Bronchial epithelial cell (primary cell): ENCODE data around the gene MOV10L1. TPM values are rescaled to one million over a fixed set of nuclear protein-coding genes. Genes with fewer than 3 reads are reported as not detected.
A peak's percentile ranks its signal among the peaks of the same experiment; 100 is the strongest.

Source experiments
- DNase-seq: peaks from one replicate; pipeline ENCODE4 v3.0.0-alpha.2; 2010; ENCODE audit warnings: low read depth
- FAIRE-seq: peaks from 2 replicates; lab custom pipeline; 2011; peaks lifted over from hg19 to GRCh38; lab: Jason Lieb, UNC
- H3K27me3 ChIP-seq: 2 replicates; pipeline ENCODE4 v1.5.1; 2011; ENCODE audit warnings: low read length; ENCODE audit not compliant: control insufficient read depth, insufficient read depth
- H3K36me3 ChIP-seq: 2 replicates; pipeline ENCODE4 v1.5.1; 2011; ENCODE audit warnings: low read length; ENCODE audit not compliant: control insufficient read depth, insufficient read depth
- H3K4me3 ChIP-seq: 2 replicates; pipeline ENCODE4 v1.5.1; 2011; ENCODE audit warnings: mild to moderate bottlenecking, low read depth, low read length, control low read depth
- CTCF ChIP-seq: IDR thresholded peaks from 2 replicates; pipeline ENCODE4 v1.5.1; 2011; ENCODE audit warnings: mild to moderate bottlenecking, moderate library complexity, low read length, control low read depth, inconsistent platforms; ENCODE audit not compliant: insufficient read depth, severe bottlenecking
- total RNA-seq: library from RNA; depleted of rRNA; stranded (reverse); fragments of >200 nt; gene quantifications from 2 replicates; pipeline ENCODE4 v1.2.1, GENCODE V29; 2014

Gene MOV10L1
- total RNA-seq, 1 donor from 2014 or later = 0.26 TPM

- DNase-seq = no peak
Observed at GRCh38 chr22:50175191-50175461, 85.3 kb downstream of the MOV10L1 start.

GRCh38 chr22:50175921-50176849 is 86.4 kb downstream of the MOV10L1 start:
- FAIRE-seq (no peak), DNase-seq (no peak)
- TF ChIP-seq CTCF = no peak
- no peaks in the 10 kb centered on the region for H3K27me3 ChIP-seq
- no peaks in the 10 kb centered on the region for H3K36me3 ChIP-seq
- H3K4me3 ChIP-seq = no peak overlapping the region

More at GRCh38 chr22:50175191-50175461, 85.3 kb downstream of the MOV10L1 start:
- H3K4me3 ChIP-seq = no peak overlapping the region
- H3K36me3 ChIP-seq = no peaks in the 10 kb centered on the region
- FAIRE-seq = no peak
- no peaks in the 10 kb centered on the region for H3K27me3 ChIP-seq
- no peak for TF ChIP-seq CTCF

GRCh38 chr22:50176850-50177536 is 87.2 kb downstream of the MOV10L1 start:
- DNase-seq (no peak), FAIRE-seq (no peak)
- no peaks in the 10 kb centered on the region for H3K36me3 ChIP-seq
- no peaks in the 10 kb centered on the region for H3K27me3 ChIP-seq
- no peak overlapping the region for H3K4me3 ChIP-seq
- TF ChIP-seq CTCF = no peak

- DNase-seq = no peak
- Histone ChIP-seq H3K4me3 (no peak overlapping the region), H3K27me3 (no peaks in the 10 kb centered on the region), H3K36me3 (no peaks in the 10 kb centered on the region)
- TF ChIP-seq CTCF = no peak
- FAIRE-seq = peak; percentile 55
Observed at GRCh38 chr22:50177537-50178470, 88.0 kb downstream of the MOV10L1 start.

GRCh38 chr22:50178471-50178864 is 88.7 kb downstream of the MOV10L1 start:
- Histone ChIP-seq H3K36me3 (no peaks in the 10 kb centered on the region), H3K27me3 (no peaks in the 10 kb centered on the region), H3K4me3 (no peak overlapping the region)
- DNase-seq = no peak
- TF ChIP-seq CTCF = no peak
- no peak for FAIRE-seq
